Measurements from ENCODE around the gene HDHD5. TPM values are rescaled to one million over a fixed set of nuclear protein-coding genes. Genes with fewer than 3 reads are reported as not detected.

The HDHD5 gene
- total RNA-seq, 1 donor from 2014 or later, result 49.5 TPM

- Mint-ChIP-seq H3K27ac (no peak overlapping the region), H3K36me3 (ENCODE audit: low read depth) (peaks cover 33% of the 10 kb centered on the region), H3K4me3 (no peak overlapping the region), H3K9me3 (no peaks in the 10 kb centered on the region), H3K4me1 (peaks cover 2% of the 10 kb centered on the region), H3K27me3 (no peaks in the 10 kb centered on the region)
- intact Hi-C loops (cut with micrococcal nuclease), result no loop called here
- DNase-seq, result no peak
These were observed 13.9 kb downstream of the HDHD5 start for GRCh38 chr22:17145021-17145680.

GRCh38 chr22:17143826-17144225 is 15.3 kb downstream of the HDHD5 start:
- Mint-ChIP-seq H3K27me3 (no peaks in the 10 kb centered on the region), H3K4me1 (peaks cover 2% of the 10 kb centered on the region), H3K9me3 (no peaks in the 10 kb centered on the region), H3K4me3 (no peak overlapping the region), H3K36me3 (ENCODE audit: low read depth) (peaks cover 41% of the 10 kb centered on the region), H3K27ac (no peak overlapping the region)
- DNase-seq, result no peak
- intact Hi-C loops (cut with micrococcal nuclease), result no loop called here

- H3K36me3 Mint-ChIP-seq (ENCODE audit: low read depth), result peaks cover 46% of the 10 kb centered on the region
- no peaks in the 10 kb centered on the region for H3K4me1 Mint-ChIP-seq
- no peaks in the 10 kb centered on the region for H3K9me3 Mint-ChIP-seq
- intact Hi-C loops (cut with micrococcal nuclease), result no loop called here
- H3K4me3 Mint-ChIP-seq, result no peak overlapping the region
- H3K27ac Mint-ChIP-seq, result no peak overlapping the region
- H3K27me3 Mint-ChIP-seq, result no peaks in the 10 kb centered on the region
- DNase-seq, result no peak
These were observed 16.0 kb downstream of the HDHD5 start for GRCh38 chr22:17143101-17143500.

GRCh38 chr22:17140826-17141766 is 18.0 kb downstream of the HDHD5 start:
- intact Hi-C loops (cut with micrococcal nuclease), result no loop called here
- Mint-ChIP-seq H3K36me3 (ENCODE audit: low read depth) (peaks cover 47% of the 10 kb centered on the region), H3K4me3 (no peak overlapping the region), H3K27me3 (no peaks in the 10 kb centered on the region), H3K9me3 (no peaks in the 10 kb centered on the region), H3K27ac (no peak overlapping the region), H3K4me1 (no peaks in the 10 kb centered on the region)
- DNase-seq, result no peak

GRCh38 chr22:17140022-17140421 is 19.1 kb downstream of the HDHD5 start:
- Mint-ChIP-seq H3K4me1 (no peaks in the 10 kb centered on the region), H3K27ac (no peak overlapping the region), H3K4me3 (no peak overlapping the region), H3K27me3 (no peaks in the 10 kb centered on the region), H3K9me3 (no peaks in the 10 kb centered on the region), H3K36me3 (ENCODE audit: low read depth) (peaks cover 48% of the 10 kb centered on the region)
- DNase-seq, result no peak
- intact Hi-C loops (cut with micrococcal nuclease), result no loop called here

- intact Hi-C loops (cut with micrococcal nuclease), result no loop called here
- no peak overlapping the region for H3K4me3 Mint-ChIP-seq
- H3K9me3 Mint-ChIP-seq, result no peaks in the 10 kb centered on the region
- DNase-seq, result no peak
- H3K36me3 Mint-ChIP-seq (ENCODE audit: low read depth), result peaks cover 47% of the 10 kb centered on the region
- no peak overlapping the region for H3K27ac Mint-ChIP-seq
- no peaks in the 10 kb centered on the region for H3K27me3 Mint-ChIP-seq
- H3K4me1 Mint-ChIP-seq, result no peaks in the 10 kb centered on the region
These were observed 20.6 kb downstream of the HDHD5 start for GRCh38 chr22:17138513-17138912.

GRCh38 chr22:17137861-17138425 is 21.1 kb downstream of the HDHD5 start:
- Mint-ChIP-seq H3K4me3 (no peak overlapping the region), H3K9me3 (no peaks in the 10 kb centered on the region), H3K27me3 (no peaks in the 10 kb centered on the region), H3K36me3 (ENCODE audit: low read depth) (peaks cover 44% of the 10 kb centered on the region), H3K4me1 (no peaks in the 10 kb centered on the region), H3K27ac (no peak overlapping the region)
- intact Hi-C loops (cut with micrococcal nuclease), result no loop called here
- no peak for DNase-seq

- DNase-seq, result no peak
- Mint-ChIP-seq H3K36me3 (ENCODE audit: low read depth) (peaks cover 40% of the 10 kb centered on the region), H3K9me3 (no peaks in the 10 kb centered on the region), H3K27me3 (no peaks in the 10 kb centered on the region), H3K27ac (peak overlapping the region; percentile 6), H3K4me3 (no peak overlapping the region), H3K4me1 (no peaks in the 10 kb centered on the region)
- intact Hi-C loops (cut with micrococcal nuclease), result no loop called here
These were observed 21.9 kb downstream of the HDHD5 start for GRCh38 chr22:17137170-17137569.

- intact Hi-C loops (cut with micrococcal nuclease), result no loop called here
- no peak overlapping the region for H3K4me3 Mint-ChIP-seq
These were observed 23.8 kb downstream of the HDHD5 start for GRCh38 chr22:17135153-17135760.

GRCh38 chr22:17133137-17133536 is 25.9 kb downstream of the HDHD5 start:
- Mint-ChIP-seq H3K4me1 (no peaks in the 10 kb centered on the region), H3K27me3 (peaks cover 7% of the 10 kb centered on the region), H3K27ac (no peak overlapping the region), H3K36me3 (ENCODE audit: low read depth) (peaks cover 16% of the 10 kb centered on the region), H3K4me3 (no peak overlapping the region), H3K9me3 (no peaks in the 10 kb centered on the region)
- no peak for DNase-seq
- intact Hi-C loops (cut with micrococcal nuclease), result no loop called here

More at GRCh38 chr22:17135153-17135760, 23.8 kb downstream of the HDHD5 start:
- Mint-ChIP-seq H3K27ac (peak overlapping the region; percentile 8), H3K36me3 (ENCODE audit: low read depth) (peaks cover 30% of the 10 kb centered on the region), H3K9me3 (no peaks in the 10 kb centered on the region), H3K4me1 (no peaks in the 10 kb centered on the region), H3K27me3 (no peaks in the 10 kb centered on the region)
- DNase-seq, result no peak

- intact Hi-C loops (cut with micrococcal nuclease), result no loop called here
- Mint-ChIP-seq H3K9me3 (no peaks in the 10 kb centered on the region), H3K4me3 (no peak overlapping the region), H3K27me3 (peaks cover 10% of the 10 kb centered on the region), H3K36me3 (ENCODE audit: low read depth) (peaks cover 11% of the 10 kb centered on the region), H3K27ac (no peak overlapping the region), H3K4me1 (no peaks in the 10 kb centered on the region)
- no peak for DNase-seq
These were observed 27.0 kb downstream of the HDHD5 start for GRCh38 chr22:17132112-17132511.

- Mint-ChIP-seq H3K9me3 (no peaks in the 10 kb centered on the region), H3K27me3 (peaks cover 10% of the 10 kb centered on the region), H3K36me3 (ENCODE audit: low read depth) (peaks cover 7% of the 10 kb centered on the region), H3K27ac (no peak overlapping the region), H3K4me1 (no peaks in the 10 kb centered on the region), H3K4me3 (no peak overlapping the region)
- intact Hi-C loops (cut with micrococcal nuclease), result no loop called here
- no peak for DNase-seq
These were observed 27.4 kb downstream of the HDHD5 start for GRCh38 chr22:17131686-17132085.

- Mint-ChIP-seq H3K9me3 (no peaks in the 10 kb centered on the region), H3K4me1 (no peaks in the 10 kb centered on the region), H3K36me3 (ENCODE audit: low read depth) (peaks cover 6% of the 10 kb centered on the region), H3K27ac (no peak overlapping the region), H3K4me3 (no peak overlapping the region), H3K27me3 (peaks cover 10% of the 10 kb centered on the region)
- no peak for DNase-seq
- intact Hi-C loops (cut with micrococcal nuclease), result no loop called here
These were observed 28.9 kb downstream of the HDHD5 start for GRCh38 chr22:17130199-17130598.

Measured in activated CD4-positive, alpha-beta T cell treated with anti-CD3 and anti-CD28 coated beads, Interleukin-2, amount 10 ng/mL, durations not matched to agents 24 days and 14 days (primary cell).